Breast epithelium (tissue), 4 donors: ENCODE data around the gene LPAR5. TPM values are rescaled to one million over a fixed set of nuclear protein-coding genes. Genes with fewer than 3 reads are reported as not detected.
A peak's percentile ranks its signal among the peaks of the same experiment; 100 is the strongest.

Source experiments
- DNase-seq, 2 donors: peaks; one replicate each; pipeline ENCODE4 v3.0.0-alpha.2; 2019; ENCODE audit warnings: low spot score in 2 of 2
- H3K27ac ChIP-seq, 2 donors: fragments of 200-600 bp; sonication (generic) in 1 of 2; one replicate each; pipeline ENCODE4 v1.5.1; 2016 to 2019; ENCODE audit warnings: mild to moderate bottlenecking in 1 of 2
- H3K27me3 ChIP-seq, 2 donors: fragments of 200-600 bp; sonication (generic) in 1 of 2; one replicate each; pipeline versions ENCODE4 v1.5.1 to v1.6.0; 2017 to 2019; ENCODE audit warnings: control low read depth in 1 of 2, mild to moderate bottlenecking in 1 of 2
- H3K36me3 ChIP-seq: fragments of 200-600 bp; one replicate; pipeline ENCODE4 v1.5.1; 2019
- H3K4me1 ChIP-seq, 2 donors: fragments of 200-600 bp; sonication (generic); one replicate each; pipeline ENCODE4 v1.5.1; 2016 to 2019; ENCODE audit warnings: control low read depth in 1 of 2
- H3K4me3 ChIP-seq, 3 donors: fragments of 200-600 bp; sonication (generic); 1 replicate in 2 of 3; 2 replicates in 1 of 3; pipeline ENCODE4 v1.5.1; 2016 to 2019; ENCODE audit warnings: mild to moderate bottlenecking in 3 of 3, moderate library complexity in 2 of 3
- H3K9me3 ChIP-seq, 2 donors: fragments of 200-600 bp; sonication (generic) in 1 of 2; one replicate each; pipeline ENCODE4 v1.5.1; 2016 to 2019; ENCODE audit warnings: control low read depth in 1 of 2
- POLR2A ChIP-seq: fragments of 450-650 bp; IDR thresholded peaks from one replicate; pipeline ENCODE4 v1.6.1; 2016; ENCODE audit warnings: antibody characterized with exemption, mild to moderate bottlenecking, moderate library complexity
- POLR2AphosphoS5 ChIP-seq, 3 donors: sonication (generic); formaldehyde crosslinking; IDR thresholded peaks; one replicate each; pipeline ENCODE4 v1.6.1; 2017; ENCODE audit warnings: antibody characterized with exemption in 3 of 3
- intact Hi-C: fragments of 100-400 bp; cut with DNase I; formaldehyde crosslinking; loops from one replicate; pipeline ENCODE4 v1.15.1; 2023; ENCODE audit warnings: low total_unique reads
- total RNA-seq, 3 donors: library from RNA; depleted of rRNA; stranded (reverse); fragments of >200 nt; gene quantifications; one replicate each; pipeline ENCODE4 v1.1.0, GENCODE V29; 2016
- TF ChIP-seq, protein P1 (sequence below), 3 donors: fragments of 450-650 bp; IDR thresholded peaks; one replicate each; pipeline ENCODE4 v1.5.1; 2016 to 2017; ENCODE audit warnings: antibody characterized with exemption in 3 of 3, mild to moderate bottlenecking in 3 of 3, moderate library complexity in 3 of 3

Gene LPAR5
- total RNA-seq, 3 donors from 2014 or later = 0.98 to 1.8 (median 1.8) TPM

DNA sequence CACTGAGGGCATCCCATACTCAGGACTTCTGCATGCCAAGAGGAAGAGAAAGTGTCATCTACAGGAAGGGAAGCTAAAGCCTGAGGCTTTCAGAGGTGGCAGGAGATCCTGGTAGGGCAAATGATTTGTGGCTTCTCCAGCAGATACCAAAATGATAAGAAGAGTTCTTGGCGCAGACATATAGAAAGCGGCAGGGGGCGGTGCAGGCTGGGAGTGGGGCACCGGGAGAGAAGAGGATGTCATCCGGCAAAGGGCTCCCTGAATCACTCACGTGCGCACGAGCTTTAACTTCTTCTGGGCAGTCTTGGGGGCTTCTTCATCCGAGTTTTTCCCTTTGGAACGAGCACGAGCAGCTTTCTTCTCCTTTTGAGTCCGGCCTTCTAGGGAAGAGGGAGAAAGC is 16.6 kb upstream of the LPAR5 start:
- no peak for DNase-seq
- Histone ChIP-seq H3K27me3 (no peaks in the 10 kb centered on the region), H3K4me3 (no peak overlapping the region), H3K36me3 (peaks cover 17% of the 10 kb centered on the region), H3K4me1 (no peaks in the 10 kb centered on the region), H3K9me3 (no peaks in the 10 kb centered on the region), H3K27ac (no peak overlapping the region)
- intact Hi-C loops = no loop called here
- TF ChIP-seq POLR2A (no peak), POLR2AphosphoS5 (IDR thresholded peaks at IDR 0.05) (no peak)
- TF ChIP-seq, protein P1, sequence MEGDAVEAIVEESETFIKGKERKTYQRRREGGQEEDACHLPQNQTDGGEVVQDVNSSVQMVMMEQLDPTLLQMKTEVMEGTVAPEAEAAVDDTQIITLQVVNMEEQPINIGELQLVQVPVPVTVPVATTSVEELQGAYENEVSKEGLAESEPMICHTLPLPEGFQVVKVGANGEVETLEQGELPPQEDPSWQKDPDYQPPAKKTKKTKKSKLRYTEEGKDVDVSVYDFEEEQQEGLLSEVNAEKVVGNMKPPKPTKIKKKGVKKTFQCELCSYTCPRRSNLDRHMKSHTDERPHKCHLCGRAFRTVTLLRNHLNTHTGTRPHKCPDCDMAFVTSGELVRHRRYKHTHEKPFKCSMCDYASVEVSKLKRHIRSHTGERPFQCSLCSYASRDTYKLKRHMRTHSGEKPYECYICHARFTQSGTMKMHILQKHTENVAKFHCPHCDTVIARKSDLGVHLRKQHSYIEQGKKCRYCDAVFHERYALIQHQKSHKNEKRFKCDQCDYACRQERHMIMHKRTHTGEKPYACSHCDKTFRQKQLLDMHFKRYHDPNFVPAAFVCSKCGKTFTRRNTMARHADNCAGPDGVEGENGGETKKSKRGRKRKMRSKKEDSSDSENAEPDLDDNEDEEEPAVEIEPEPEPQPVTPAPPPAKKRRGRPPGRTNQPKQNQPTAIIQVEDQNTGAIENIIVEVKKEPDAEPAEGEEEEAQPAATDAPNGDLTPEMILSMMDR (IDR thresholded peaks at IDR 0.05) = no peak

DNA sequence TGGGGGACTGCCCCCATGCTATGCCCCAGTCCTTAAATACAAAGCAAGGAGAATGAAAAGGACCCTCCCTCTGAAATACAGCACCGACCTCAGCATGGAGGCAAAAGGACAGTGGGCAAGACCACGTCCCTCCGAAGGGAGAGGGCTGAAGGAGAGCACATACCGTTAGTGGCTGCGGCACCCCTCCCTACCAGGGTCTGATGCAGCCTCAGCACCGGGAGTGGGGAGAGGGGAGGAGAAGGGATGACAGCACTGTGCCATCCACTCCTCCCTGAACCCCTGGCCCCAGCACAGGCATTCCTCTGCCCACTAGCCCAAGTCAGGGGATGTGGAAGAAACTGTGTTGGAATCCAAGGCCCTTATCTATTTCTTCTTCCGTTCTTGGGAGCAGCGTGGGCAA is 15.1 kb upstream of the LPAR5 start:
- DNase-seq = no peak
- H3K9me3 ChIP-seq = no peaks in the 10 kb centered on the region
- intact Hi-C loops = no loop called here
- H3K4me3 ChIP-seq = no peak overlapping the region
- H3K4me1 ChIP-seq = no peaks in the 10 kb centered on the region
- TF ChIP-seq POLR2A = no peak
- no peak for TF ChIP-seq POLR2AphosphoS5 (IDR thresholded peaks at IDR 0.05)
- TF ChIP-seq, protein P1 (IDR thresholded peaks at IDR 0.05) = no peak
- no peaks in the 10 kb centered on the region for H3K27me3 ChIP-seq
- H3K27ac ChIP-seq = no peak overlapping the region
- H3K36me3 ChIP-seq = peaks cover 17% of the 10 kb centered on the region

DNA sequence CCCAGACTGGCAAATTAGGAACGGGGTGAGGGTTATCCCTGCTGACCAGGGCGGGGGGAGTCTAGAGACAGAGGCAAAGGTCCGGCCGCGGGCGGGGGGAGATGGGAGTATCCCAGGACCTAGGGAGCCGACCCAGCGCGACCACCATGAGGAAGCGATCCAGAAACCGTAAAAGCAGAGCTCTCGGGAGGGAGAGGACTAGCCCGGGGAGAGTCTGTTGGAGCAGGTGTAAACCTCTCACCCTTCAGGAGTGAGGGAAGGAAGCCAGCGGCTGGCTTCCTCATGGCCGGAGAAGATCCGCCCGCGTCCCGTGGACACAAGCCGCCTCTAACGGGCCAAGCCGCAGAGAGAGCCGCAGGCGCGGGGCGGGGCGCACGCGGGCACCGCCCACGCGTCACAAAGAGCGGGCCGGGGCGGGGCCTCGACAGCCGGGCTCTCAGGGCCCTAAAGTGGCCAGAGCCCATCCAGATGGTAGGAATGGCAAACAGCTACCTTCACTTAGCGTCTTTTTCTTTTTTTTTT is 11.4 kb upstream of the LPAR5 start, which contains the start of gene ACRBP:
Gene ACRBP (minus strand): TSS at position 350 of the 522 bp plus-strand sequence. CDS start 66 bp downstream, at position 284.
- peak; percentile 70 to 79 for DNase-seq
- no peaks in the 10 kb centered on the region for H3K9me3 ChIP-seq
- H3K4me1 ChIP-seq = no peaks in the 10 kb centered on the region
- peak within 1 kb of the TSS; percentile 43 to 55 (median 44) for H3K4me3 ChIP-seq
- TF ChIP-seq POLR2AphosphoS5 (IDR thresholded peaks at IDR 0.05) = no peak
- TF ChIP-seq, protein P1 (IDR thresholded peaks at IDR 0.05) = no peak
- no peak for TF ChIP-seq POLR2A
- intact Hi-C loops = no loop called here
- peaks cover 10% of the 10 kb centered on the region for H3K36me3 ChIP-seq
- H3K27ac ChIP-seq = peak within 1 kb of the TSS in 1 of 2 donors; percentile 57
- H3K27me3 ChIP-seq = no peaks in the 10 kb centered on the region

DNA sequence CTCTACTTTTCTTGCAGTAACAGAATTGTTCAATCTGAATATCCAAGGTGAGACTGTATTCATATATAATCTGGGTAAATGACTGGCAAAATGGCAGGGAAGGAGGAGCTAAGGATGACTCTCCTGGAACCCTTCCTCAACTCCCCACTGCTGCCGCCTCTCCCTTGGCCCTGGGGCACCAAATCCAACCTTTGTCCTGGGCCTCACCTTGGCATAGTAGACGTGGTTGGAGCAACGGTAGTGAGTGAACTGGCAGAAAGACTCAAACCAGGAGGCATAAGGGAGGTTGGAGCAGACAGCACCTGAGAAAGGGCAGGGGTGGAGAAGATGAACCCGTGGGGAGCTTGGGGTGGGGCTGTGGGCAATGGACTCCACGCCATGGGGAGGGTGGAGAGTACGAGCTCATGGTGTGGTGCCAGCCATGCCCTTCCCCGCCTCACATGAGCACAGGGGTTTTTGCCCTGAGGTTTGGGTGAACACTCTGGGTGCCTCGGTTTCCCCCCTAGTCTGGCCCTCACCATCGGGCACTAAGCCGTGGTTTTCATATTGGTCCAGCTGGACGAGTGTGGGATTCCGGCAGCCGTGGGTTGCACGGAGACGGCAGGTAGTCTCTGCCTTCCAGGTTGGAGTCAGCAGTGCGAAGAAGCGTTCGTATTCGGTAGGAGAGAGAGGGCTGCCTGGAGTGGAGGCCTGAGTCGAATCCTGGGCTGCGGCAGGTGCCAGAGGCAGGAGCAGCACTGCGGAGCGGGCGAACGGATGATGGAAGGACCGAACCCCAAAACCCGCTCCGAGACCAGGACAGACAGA is 10.7 kb upstream of the LPAR5 start:
- intact Hi-C loops = no loop called here
- Histone ChIP-seq H3K27me3 (no peaks in the 10 kb centered on the region), H3K36me3 (peaks cover 10% of the 10 kb centered on the region), H3K4me1 (no peaks in the 10 kb centered on the region), H3K9me3 (no peaks in the 10 kb centered on the region), H3K27ac (peak overlapping the region in 1 of 2 donors; percentile 57), H3K4me3 (peak overlapping the region; percentile 43 to 55 (median 44))
- no peak for DNase-seq
- TF ChIP-seq, protein P1 (IDR thresholded peaks at IDR 0.05) = no peak
- TF ChIP-seq POLR2AphosphoS5 (IDR thresholded peaks at IDR 0.05) = no peak
- TF ChIP-seq POLR2A = no peak

DNA sequence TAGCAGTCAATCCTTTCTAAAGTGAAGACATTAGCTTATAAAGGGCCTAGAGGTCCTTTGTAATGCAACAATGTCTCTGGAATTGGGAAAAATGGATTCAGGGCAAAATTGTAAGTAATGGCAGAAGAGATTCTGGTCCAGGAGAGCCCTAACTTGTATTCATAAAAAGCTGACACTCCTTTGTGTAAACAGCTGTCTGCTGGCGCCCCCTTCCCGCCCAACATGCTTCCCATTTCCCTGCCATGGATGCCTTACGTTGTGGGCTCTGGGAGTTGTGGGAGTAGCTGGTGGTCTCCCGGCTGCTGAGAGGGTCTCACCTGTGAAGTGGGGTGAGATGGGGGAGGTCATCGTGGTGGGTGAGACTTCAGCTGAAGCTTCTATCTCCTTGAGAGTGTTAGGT is 9.1 kb upstream of the LPAR5 start:
- Histone ChIP-seq H3K27ac (no peak overlapping the region), H3K27me3 (no peaks in the 10 kb centered on the region), H3K4me3 (no peak overlapping the region), H3K9me3 (no peaks in the 10 kb centered on the region), H3K4me1 (no peaks in the 10 kb centered on the region), H3K36me3 (no peaks in the 10 kb centered on the region)
- TF ChIP-seq, protein P1 (IDR thresholded peaks at IDR 0.05) = no peak
- no peak for TF ChIP-seq POLR2AphosphoS5 (IDR thresholded peaks at IDR 0.05)
- no peak for TF ChIP-seq POLR2A
- intact Hi-C loops = no loop called here
- DNase-seq = no peak
